C4-2B (cell line): ENCODE results near the gene LRRIQ4.

ENCODE experiments used
- CTCF ChIP-seq: fragments of 450-650 bp; conservative IDR thresholded peaks from 2 replicates; pipeline ENCODE4 v1.5.1; 2017; ENCODE audit warnings: mild to moderate bottlenecking
- ZFX ChIP-seq: fragments of 450-650 bp; IDR thresholded peaks from 2 replicates; pipeline ENCODE4 v1.6.1; 2017

GRCh38 chr3:169871129-169871886 is 58.6 kb downstream of the LRRIQ4 start:
- TF ChIP-seq CTCF: no peak
- TF ChIP-seq ZFX: no peak
